ENCODE data around the gene DENND1A.

DNA sequence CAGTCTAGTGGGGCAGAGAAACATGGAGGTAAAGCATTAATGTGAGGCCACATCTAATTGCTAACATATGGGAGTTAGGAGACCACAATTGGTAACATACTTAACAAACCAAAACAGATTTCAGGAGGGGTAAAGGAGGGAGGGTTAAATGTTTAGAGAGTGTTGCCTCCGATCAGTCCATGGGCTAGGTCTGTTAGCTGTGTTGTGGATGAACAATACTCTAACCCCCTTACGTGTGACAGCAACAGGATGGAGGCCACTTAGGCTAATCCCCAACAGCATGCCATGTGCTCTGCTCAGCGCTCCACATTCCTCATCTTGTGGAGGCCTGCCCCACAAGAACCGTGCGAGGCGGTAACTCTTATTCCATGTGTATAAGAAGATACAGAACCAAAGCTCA is 406.9 kb downstream of the DENND1A start:
- no peak for TF ChIP-seq YY1 (IDR thresholded peaks at IDR 0.05; ENCODE audit: insufficient read depth, insufficient read length)
- TF ChIP-seq ZNF274 (IDR thresholded peaks at IDR 0.05; ENCODE audit: low read depth, low read length): no peak

Data from NT2/D1 (cell line).